Lower leg skin (tissue), 3 donors: ENCODE measurements around the gene MOCS1.

Experiments
- CTCF ChIP-seq, 3 donors: fragments of 450-650 bp; IDR thresholded peaks; one replicate each; pipeline ENCODE4 v1.5.1; 2016; ENCODE audit warnings: antibody characterized with exemption in 3 of 3, mild to moderate bottlenecking in 3 of 3, moderate library complexity in 2 of 3
- POLR2A ChIP-seq, 2 donors: fragments of 450-650 bp; IDR thresholded peaks; one replicate each; pipeline ENCODE4 v1.6.1; 2016 to 2017; ENCODE audit warnings: antibody characterized with exemption in 2 of 2, mild to moderate bottlenecking in 1 of 2, moderate library complexity in 1 of 2

GRCh38 chr6:39892490-39893129 is 41.7 kb downstream of the MOCS1 start:
- TF ChIP-seq CTCF (IDR thresholded peaks at IDR 0.05) (peak in 1 of 3 donors; percentile 26), POLR2A (IDR thresholded peaks at IDR 0.05) (no peak)
